H1 (cell line): ENCODE data around the gene HORMAD2. TPM values are rescaled to one million over a fixed set of nuclear protein-coding genes. Genes with fewer than 3 reads are reported as not detected.

ENCODE experiments used
- CTCF ChIA-PET: fragments of 300-600 bp; sonication (Branson Sonifier 250); formaldehyde crosslinking; loops from one replicate; lab custom pipeline; 2021; ENCODE audit not compliant: partially characterized antibody; lab: Charles Lee
- POLR2A ChIA-PET: fragments of 300-600 bp; sonication (Branson Sonifier 250); formaldehyde crosslinking; loops from one replicate; lab custom pipeline; 2021; ENCODE audit warnings: inconsistent platforms; ENCODE audit not compliant: partially characterized antibody; lab: Charles Lee
- DNase-seq, 2 experiments: peaks; one replicate each; pipeline versions ENCODE4 v3.0.0 to v3.0.0-alpha.2; 2010 to 2022; ENCODE audit warnings: low spot score in 2 of 2, low read depth in 1 of 2, mixed read lengths in 1 of 2
- FAIRE-seq: peaks from 2 replicates; lab custom pipeline; 2011; peaks lifted over from hg19 to GRCh38; lab: Jason Lieb, UNC
- H2AFZ ChIP-seq: 2 replicates; pipeline ENCODE4 v1.8.1; 2012; ENCODE audit warnings: low read length, inconsistent platforms
- H2AK5ac ChIP-seq: 2 replicates; pipeline ENCODE4 v1.6.1; 2013; ENCODE audit warnings: low read depth, low read length
- H2BK120ac ChIP-seq: replicated peaks from 2 replicates; pipeline ENCODE3; 2013; ENCODE audit warnings: low read depth, low read length, inconsistent platforms
- H2BK12ac ChIP-seq: 2 replicates; pipeline ENCODE4 v1.6.1; 2013; ENCODE audit warnings: low read depth, low read length
- H2BK15ac ChIP-seq: 2 replicates; pipeline ENCODE4 v1.6.1; 2013; ENCODE audit warnings: low read length
- H2BK20ac ChIP-seq: 2 replicates; pipeline ENCODE4 v1.6.1; 2013; ENCODE audit warnings: low read length
- H2BK5ac ChIP-seq: 2 replicates; pipeline ENCODE4 v1.6.1; 2013; ENCODE audit warnings: low read depth, low read length
- H3K14ac ChIP-seq: 2 replicates; pipeline ENCODE4 v1.6.1; 2013; ENCODE audit warnings: inconsistent platforms; ENCODE audit not compliant: insufficient read length
- H3K18ac ChIP-seq: 2 replicates; pipeline ENCODE4 v1.6.1; 2013; ENCODE audit warnings: low read length; ENCODE audit errors: extremely low read depth
- H3K23ac ChIP-seq: 2 replicates; pipeline ENCODE4 v1.6.1; 2013; ENCODE audit warnings: inconsistent platforms; ENCODE audit not compliant: insufficient read length
- H3K23me2 ChIP-seq: 2 replicates; pipeline ENCODE4 v1.6.1; 2013; ENCODE audit warnings: low read depth, low read length
- H3K27ac ChIP-seq: 2 replicates; pipeline ENCODE4 v1.6.1; 2011; ENCODE audit warnings: low read depth, low read length, inconsistent platforms
- H3K27me3 ChIP-seq, 4 experiments: replicated peaks in 1 of 4; 1 replicate in 1 of 4; 2 replicates in 3 of 4; pipeline versions ENCODE4 v1.6.1 to v1.8.1; 2011 to 2013; ENCODE audit warnings: low read length in 3 of 4, mild to moderate bottlenecking in 3 of 4, inconsistent platforms in 2 of 4, mixed read lengths in 2 of 4, moderate library complexity in 1 of 4; ENCODE audit not compliant: control insufficient read depth in 3 of 4, insufficient read depth in 3 of 4; ENCODE audit errors: extremely low read depth in 1 of 4
- H3K36me3 ChIP-seq, 4 experiments: 2 replicates each; pipeline versions ENCODE4 v1.6.1 to v1.8.1; 2011 to 2013; ENCODE audit warnings: mild to moderate bottlenecking in 4 of 4, low read length in 3 of 4, moderate library complexity in 2 of 4, control low read depth in 1 of 4, inconsistent platforms in 1 of 4; ENCODE audit not compliant: insufficient read depth in 4 of 4, control insufficient read depth in 2 of 4
- H3K4ac ChIP-seq: replicated peaks from 2 replicates; pipeline ENCODE3; 2013; ENCODE audit warnings: low read length, low read depth, mixed read lengths, inconsistent platforms; ENCODE audit not compliant: insufficient read length
- H3K4me1 ChIP-seq, 4 experiments: replicated peaks in 1 of 4; 1 replicate in 1 of 4; 2 replicates in 3 of 4; pipeline versions ENCODE4 v1.6.1 to v1.8.1; 2011 to 2013; ENCODE audit warnings: low read length in 3 of 4, inconsistent platforms in 2 of 4, mixed read lengths in 1 of 4; ENCODE audit not compliant: insufficient read depth in 4 of 4, control insufficient read depth in 3 of 4
- H3K4me2 ChIP-seq, 2 experiments: 2 replicates each; pipeline versions ENCODE4 v1.6.1 to v1.8.1; 2011 to 2013; ENCODE audit warnings: low read depth in 2 of 2, low read length in 2 of 2, control low read depth in 1 of 2, inconsistent platforms in 1 of 2, mild to moderate bottlenecking in 1 of 2; ENCODE audit not compliant: insufficient read depth in 1 of 2
- H3K4me3 ChIP-seq, 4 experiments: fragments of 200-600, 300-600 bp in 1 of 4; sonication (generic), shearing (Covaris generic), sonication (Bioruptor Twin) in 1 of 4; 2 replicates each; pipeline versions ENCODE4 v1.5.1 to v1.8.1; 2011 to 2016; ENCODE audit warnings: low read length in 4 of 4, low read depth in 3 of 4, control low read depth in 2 of 4, inconsistent platforms in 2 of 4, mild to moderate bottlenecking in 2 of 4, mixed read lengths in 1 of 4, moderate library complexity in 1 of 4; ENCODE audit not compliant: insufficient read depth in 2 of 4; ENCODE audit errors: extremely low read depth in 1 of 4
- H3K56ac ChIP-seq: replicated peaks from 2 replicates; pipeline ENCODE3; 2013; ENCODE audit warnings: low read depth, mild to moderate bottlenecking, mixed read lengths, low read length, inconsistent platforms; ENCODE audit not compliant: insufficient read length
- H3K79me1 ChIP-seq: 2 replicates; pipeline ENCODE4 v1.6.1; 2013; ENCODE audit warnings: low read depth, low read length, control low read depth
- H3K79me2 ChIP-seq, 2 experiments: 2 replicates each; pipeline versions ENCODE4 v1.6.1 to v1.8.1; 2012 to 2013; ENCODE audit warnings: low read length in 2 of 2, mild to moderate bottlenecking in 2 of 2, inconsistent platforms in 1 of 2; ENCODE audit not compliant: insufficient read depth in 2 of 2, control insufficient read depth in 1 of 2
- H3K9ac ChIP-seq, 4 experiments: replicated peaks in 1 of 4; 1 replicate in 1 of 4; 2 replicates in 3 of 4; pipeline versions ENCODE4 v1.6.1 to v1.8.1; 2011 to 2013; ENCODE audit warnings: low read depth in 3 of 4, low read length in 3 of 4, control low read depth in 2 of 4, mild to moderate bottlenecking in 2 of 4, moderate library complexity in 2 of 4, inconsistent platforms in 1 of 4; ENCODE audit errors: extremely low read depth in 1 of 4
- H3K9me3 ChIP-seq, 2 experiments: 2 replicates each; pipeline versions ENCODE4 v1.6.1 to v1.8.1; 2012 to 2013; ENCODE audit warnings: mild to moderate bottlenecking in 2 of 2, moderate library complexity in 2 of 2, control low read depth in 1 of 2, inconsistent platforms in 1 of 2, low read depth in 1 of 2, low read length in 1 of 2, mixed read lengths in 1 of 2; ENCODE audit not compliant: insufficient read depth in 2 of 2
- H4K20me1 ChIP-seq, 2 experiments: replicated peaks in 1 of 2; 2 replicates each; pipeline versions ENCODE3 to v1.8.1; 2011 to 2013; ENCODE audit warnings: inconsistent platforms in 2 of 2, low read length in 2 of 2, mild to moderate bottlenecking in 1 of 2; ENCODE audit not compliant: insufficient read depth in 2 of 2, control insufficient read depth in 1 of 2
- H4K5ac ChIP-seq: 2 replicates; pipeline ENCODE4 v1.6.1; 2013; ENCODE audit warnings: low read length, low read depth, mixed read lengths, inconsistent platforms; ENCODE audit not compliant: insufficient read length
- H4K8ac ChIP-seq: 2 replicates; pipeline ENCODE4 v1.8.0; 2013; ENCODE audit warnings: mild to moderate bottlenecking, moderate library complexity, low read length, inconsistent platforms; ENCODE audit not compliant: insufficient read depth; ENCODE audit errors: extremely low read depth
- H4K91ac ChIP-seq: replicated peaks from 2 replicates; pipeline ENCODE3; 2013; ENCODE audit warnings: low read length, mixed read lengths, inconsistent platforms; ENCODE audit not compliant: insufficient read length
- ATF3 ChIP-seq: IDR thresholded peaks from 2 replicates; pipeline ENCODE4 v1.6.1; 2011; ENCODE audit warnings: low read depth, mild to moderate bottlenecking, low read length; ENCODE audit not compliant: insufficient read depth
- BRCA1 ChIP-seq: IDR thresholded peaks from 2 replicates; pipeline ENCODE4 v1.6.1; 2012; ENCODE audit warnings: low read depth, low read length, improper control_type of control experiment
- CEBPB ChIP-seq: IDR thresholded peaks from 2 replicates; pipeline ENCODE4 v1.6.1; 2012; ENCODE audit warnings: low read depth, low read length
- GABPA ChIP-seq: IDR thresholded peaks from 2 replicates; pipeline ENCODE4 v1.6.1; 2011; ENCODE audit warnings: mild to moderate bottlenecking, low read length, moderate library complexity, borderline replicate concordance; ENCODE audit not compliant: insufficient read depth
- JUN ChIP-seq: IDR thresholded peaks from 2 replicates; pipeline ENCODE4 v1.6.1; 2011; ENCODE audit warnings: low read depth, mild to moderate bottlenecking, improper control_type of control experiment, low read length
- SIN3A ChIP-seq, 2 experiments: IDR thresholded peaks in 1 of 2; conservative IDR thresholded peaks in 1 of 2; 2 replicates each; pipeline ENCODE4 v1.6.1; 2011 to 2012; ENCODE audit warnings: low read length in 2 of 2, improper control_type of control experiment in 1 of 2, low read depth in 1 of 2, mild to moderate bottlenecking in 1 of 2
- TAF7 ChIP-seq: optimal IDR thresholded peaks from 2 replicates; pipeline ENCODE3; 2011; ENCODE audit warnings: low read depth, mild to moderate bottlenecking, inconsistent platforms, low read length, moderate library complexity, borderline replicate concordance
- WGBS, 2 experiments: shearing (Covaris generic) in 1 of 2; methylation state at CpG; one replicate each; pipeline versions ENCODE4 v1.1.6 to v1.1.7; 2013 to 2015; ENCODE audit warnings: low lambda C conversion rate in 2 of 2, mixed read lengths in 2 of 2, inconsistent platforms in 1 of 2, low coverage in 1 of 2, missing lambda C conversion rate in 1 of 2; ENCODE audit not compliant: insufficient replicate concordance in 2 of 2, insufficient coverage in 1 of 2, insufficient read length in 1 of 2; ENCODE audit errors: extremely low coverage in 1 of 2, missing lambda C conversion rate in 1 of 2; 5-methylcytosine and 5-hydroxymethylcytosine counted together
- polyA plus RNA-seq, 7 experiments: library from polyadenylated mRNA; depleted of rRNA in 3 of 7; stranded (reverse) in 5 of 7; unstranded in 2 of 7; fragments of >200 nt in 5 of 7; fragments of 200-250 nt in 2 of 7; gene quantifications; 1 replicate in 5 of 7; 2 replicates in 1 of 7; 4 replicates in 1 of 7; pipeline versions ENCODE4 v1.2.1 to v1.2.3, GENCODE V29; 2011 to 2013; ENCODE audit warnings: missing spikeins in 2 of 7, mixed read lengths in 2 of 7
- total RNA-seq: library from RNA; stranded (reverse); fragmentation: NEBNext Ultra II Directional; extraction: Animal tissue kit (Norgen Biotek cat#: 25700); gene quantifications from 2 replicates; pipeline ENCODE4 v1.2.1, GENCODE V29; 2021

HORMAD2 gene
- total and polyA plus RNA-seq, 2 of the 8 experiments (the other 6 are each of a cell fraction or from before 2014, with no cell fraction given) = 0.03 TPM; not detected in 1

GRCh38 chr22:30198921-30199320, 118.7 kb downstream of the HORMAD2 start:
- H3K9me3 ChIP-seq = no peaks in the 10 kb centered on the region
- no peaks in the 10 kb centered on the region for H3K27me3 ChIP-seq
- no peak overlapping the region for H3K27ac ChIP-seq
- FAIRE-seq (no peak), DNase-seq (no peak)
- peak overlapping the region; percentile 41; the same call in 1 of the 2 replicates for H2AFZ ChIP-seq
- H3K79me1 ChIP-seq = no peaks in the 10 kb centered on the region
- no peak overlapping the region for H3K4ac ChIP-seq
- 84% methylated on average over 4 of the region's 4 CpGs; no CpG with 5 or more reads in 1 of the 2 experiments for WGBS, 2 experiments
- no peak overlapping the region for H4K91ac ChIP-seq
- POLR2A ChIA-PET = interaction anchor here (1.4 kb wide), 2 partner anchors 16 to 34 kb away, joined by 3 to 4 read pairs; no protein-coding TSS in a partner anchor
- H3K9ac ChIP-seq = no peak overlapping the region
- H3K4me1 ChIP-seq = peaks cover 6 to 18% (median 11%) of the 10 kb centered on the region in 4 experiments; a peak in 6 of 7 replicates
- H3K36me3 ChIP-seq = no peaks in the 10 kb centered on the region
- H3K4me2 ChIP-seq = no peak overlapping the region
- H2BK120ac ChIP-seq = no peak overlapping the region
- no peak overlapping the region for H2BK12ac ChIP-seq
- no peak overlapping the region for H2AK5ac ChIP-seq
- H3K79me2 ChIP-seq = peaks cover 0 to 3% of the 10 kb centered on the region in 2 experiments; a peak in 2 of 4 replicates
- H3K14ac ChIP-seq = no peak overlapping the region
- H3K23ac ChIP-seq = no peak overlapping the region
- H3K4me3 ChIP-seq = no peak overlapping the region
- H4K20me1 ChIP-seq = no peaks in the 10 kb centered on the region
- no peak overlapping the region for H2BK20ac ChIP-seq
- no peak overlapping the region for H4K5ac ChIP-seq
- CTCF ChIA-PET = interaction anchor here (0.6 to 1.2 kb wide), 5 partner anchors 21 to 312 kb away, joined by 3 read pairs; no protein-coding TSS in a partner anchor
- no peak overlapping the region for H2BK15ac ChIP-seq
- H4K8ac ChIP-seq = no peak overlapping the region
- no peaks in the 10 kb centered on the region for H3K23me2 ChIP-seq
- H3K56ac ChIP-seq = no peak overlapping the region
- no peak overlapping the region for H2BK5ac ChIP-seq
- no peak overlapping the region for H3K18ac ChIP-seq
- TF ChIP-seq GABPA (no peak), SIN3A (conservative IDR thresholded peaks at IDR 0.05 in 1 of 2, IDR thresholded peaks at IDR 0.05 in 1 of 2; ENCODE audit: low read depth in 1 of 2, low read length in 2 of 2) (no peak), CEBPB (no peak), BRCA1 (no peak), TAF7 (no peak), JUN (no peak), ATF3 (no peak)
